ENCODE results near the gene MAD2L1BP.
"Not testable (repeated sequence)": the region's sequence is repeated elsewhere in the genome, so short reads cannot be mapped to it uniquely, and the experiment has no call there.

Gene MAD2L1BP

DNA sequence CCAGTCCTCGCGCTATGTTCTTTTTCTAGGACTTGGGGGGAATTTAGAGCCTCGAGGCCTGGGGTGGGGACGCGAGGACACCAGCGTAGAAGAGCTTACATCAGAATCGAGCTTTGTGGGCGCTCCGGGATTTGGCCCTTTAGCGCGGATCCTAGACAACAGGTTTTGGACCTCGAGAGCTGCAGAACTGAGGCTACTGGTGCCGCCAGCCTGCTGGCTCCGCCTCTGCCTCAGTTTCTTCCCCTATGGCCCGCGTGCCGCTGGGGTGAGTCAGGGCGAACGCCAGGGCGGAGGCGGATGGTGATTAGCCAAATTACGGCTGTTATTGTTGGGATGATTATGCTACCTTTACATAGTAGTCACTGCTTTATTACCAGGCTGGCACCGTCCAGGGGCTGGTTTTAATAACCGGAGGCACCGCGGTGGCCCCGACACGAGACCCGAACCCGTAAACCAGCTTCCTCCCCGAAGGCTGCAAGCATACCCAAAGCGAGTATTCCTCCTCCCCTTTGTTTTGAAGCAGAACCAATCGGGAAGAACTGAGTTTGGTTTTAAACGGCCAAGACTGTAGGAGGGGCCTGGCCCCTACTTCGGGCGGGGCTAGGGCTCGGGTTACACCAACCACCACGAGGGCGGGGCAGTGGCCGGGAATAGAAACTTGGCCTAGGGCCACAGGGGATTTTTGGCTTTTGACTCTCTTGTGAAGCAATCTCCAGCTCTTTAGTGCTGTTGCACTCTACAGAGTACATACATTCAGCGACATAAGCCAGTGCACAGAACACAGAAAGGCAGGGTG lies 5.9 kb upstream of the MAD2L1BP start:
- peak overlapping the region in 1 of 2 experiments; percentile 97 for H3K14ac ChIP-seq (ENCODE audit: low read length in 2 of 2)

GRCh38 chr6:43630980-43631619 lies 4.5 kb upstream of the MAD2L1BP start:
- no peak overlapping the region for H2BK12ac ChIP-seq (ENCODE audit: low read length in 2 of 2)
- peak overlapping the region in 1 of 2 experiments; percentile 64 for H3K18ac ChIP-seq (ENCODE audit: low read depth in 1 of 2, low read length in 2 of 2)
- peak overlapping the region; percentile 12 for H4K8ac ChIP-seq (ENCODE audit: low read length)
- H3K9me3 ChIP-seq (ENCODE audit: control insufficient read depth, low read length) = no peaks in the 10 kb centered on the region
- peak overlapping the region; percentile 17 for H2BK15ac ChIP-seq (ENCODE audit: low read depth, poor library complexity, severe bottlenecking)
- H2BK5ac ChIP-seq (ENCODE audit: low read depth, low read length, poor library complexity, severe bottlenecking) = no peak overlapping the region
- H3K36me3 ChIP-seq (ENCODE audit: control insufficient read depth in 1 of 2, insufficient read depth in 2 of 2, low read depth in 1 of 2, low read length in 2 of 2) = peaks cover 2 to 3% of the 10 kb centered on the region in 2 experiments
- no peak overlapping the region for H4K91ac ChIP-seq (ENCODE audit: low read length)
- H3K79me1 ChIP-seq (replicated peaks; ENCODE audit: low read length, poor library complexity, severe bottlenecking) = peaks cover 3% of the 10 kb centered on the region
- H3K4me2 ChIP-seq (ENCODE audit: low read length, poor library complexity, severe bottlenecking) = no peak overlapping the region
- H3K14ac ChIP-seq (ENCODE audit: low read length in 2 of 2) = no peak overlapping the region
- H2AFZ ChIP-seq (ENCODE audit: low read depth, low read length) = peak overlapping the region; percentile 1
- H3K27ac ChIP-seq (ENCODE audit: low read length, poor library complexity, severe bottlenecking) = no peak overlapping the region
- no peak overlapping the region for H2BK120ac ChIP-seq (ENCODE audit: low read depth, low read length)
- WGBS = 100% methylated on average over 1 of the region's 1 CpG
- H3K4ac ChIP-seq (ENCODE audit: low read depth in 1 of 2, low read length in 2 of 2) = peak overlapping the region in 1 of 2 experiments; percentile 74
- peaks cover 20% of the 10 kb centered on the region for H3K4me1 ChIP-seq (ENCODE audit: control insufficient read depth, insufficient read depth, low read depth, low read length)
- no peak overlapping the region for H3K4me3 ChIP-seq (ENCODE audit: insufficient read depth in 1 of 2, low read depth in 1 of 2, low read length in 2 of 2)
- no peaks in the 10 kb centered on the region for H3K27me3 ChIP-seq (ENCODE audit: control insufficient read depth in 1 of 2, insufficient read depth in 1 of 2, low read length in 2 of 2)
- H3K23ac ChIP-seq (ENCODE audit: low read length in 2 of 2) = no peak overlapping the region
- peak overlapping the region; percentile 16 for H2AK5ac ChIP-seq (ENCODE audit: low read length, severe bottlenecking)
- DNase-seq = no peak
- no peak overlapping the region for H3K9ac ChIP-seq (ENCODE audit: low read length)

More for the DNA sequence above, 5.9 kb upstream of the MAD2L1BP start:
- H2BK120ac ChIP-seq (ENCODE audit: low read depth, low read length) = peak overlapping the region; percentile 74
- H4K8ac ChIP-seq (ENCODE audit: low read length) = peak overlapping the region; percentile 87
- peaks cover 15% of the 10 kb centered on the region for H3K79me1 ChIP-seq (replicated peaks; ENCODE audit: low read length, poor library complexity, severe bottlenecking)
- H4K91ac ChIP-seq (ENCODE audit: low read length) = peak overlapping the region; percentile 85
- H3K23ac ChIP-seq (ENCODE audit: low read length in 2 of 2) = no peak overlapping the region
- H3K9ac ChIP-seq (ENCODE audit: low read length) = peak overlapping the region; percentile 94
- peaks cover 16 to 17% of the 10 kb centered on the region in 2 experiments for H3K36me3 ChIP-seq (ENCODE audit: control insufficient read depth in 1 of 2, insufficient read depth in 2 of 2, low read depth in 1 of 2, low read length in 2 of 2)
- no peak overlapping the region for H2BK5ac ChIP-seq (ENCODE audit: low read depth, low read length, poor library complexity, severe bottlenecking)
- peak overlapping the region; percentile 7 for H2AFZ ChIP-seq (ENCODE audit: low read depth, low read length)
- H3K9me3 ChIP-seq (ENCODE audit: control insufficient read depth, low read length) = no peaks in the 10 kb centered on the region
- peak overlapping the region; percentile 97 to 100 for H3K4ac ChIP-seq (ENCODE audit: low read depth in 1 of 2, low read length in 2 of 2)
- peak overlapping the region; percentile 29 for H2AK5ac ChIP-seq (ENCODE audit: low read length, severe bottlenecking)
- H3K27me3 ChIP-seq (ENCODE audit: control insufficient read depth in 1 of 2, insufficient read depth in 1 of 2, low read length in 2 of 2) = no peaks in the 10 kb centered on the region
- H3K4me3 ChIP-seq (ENCODE audit: insufficient read depth in 1 of 2, low read depth in 1 of 2, low read length in 2 of 2) = peak overlapping the region; percentile 65 to 87
- H2BK15ac ChIP-seq (ENCODE audit: low read depth, poor library complexity, severe bottlenecking) = peak overlapping the region; percentile 89
- peaks cover 16% of the 10 kb centered on the region for H3K4me1 ChIP-seq (ENCODE audit: control insufficient read depth, insufficient read depth, low read depth, low read length)
- peak overlapping the region; percentile 96 for H3K27ac ChIP-seq (ENCODE audit: low read length, poor library complexity, severe bottlenecking)
- H3K18ac ChIP-seq (ENCODE audit: low read depth in 1 of 2, low read length in 2 of 2) = peak overlapping the region; percentile 96 to 99
- DNase-seq = peak; percentile 99
- WGBS = under 1% methylated on average over 34 of the region's 41 CpGs
- H3K4me2 ChIP-seq (ENCODE audit: low read length, poor library complexity, severe bottlenecking) = peak overlapping the region; percentile 91
- H2BK12ac ChIP-seq (ENCODE audit: low read length in 2 of 2) = peak overlapping the region; percentile 12 to 75

DNA sequence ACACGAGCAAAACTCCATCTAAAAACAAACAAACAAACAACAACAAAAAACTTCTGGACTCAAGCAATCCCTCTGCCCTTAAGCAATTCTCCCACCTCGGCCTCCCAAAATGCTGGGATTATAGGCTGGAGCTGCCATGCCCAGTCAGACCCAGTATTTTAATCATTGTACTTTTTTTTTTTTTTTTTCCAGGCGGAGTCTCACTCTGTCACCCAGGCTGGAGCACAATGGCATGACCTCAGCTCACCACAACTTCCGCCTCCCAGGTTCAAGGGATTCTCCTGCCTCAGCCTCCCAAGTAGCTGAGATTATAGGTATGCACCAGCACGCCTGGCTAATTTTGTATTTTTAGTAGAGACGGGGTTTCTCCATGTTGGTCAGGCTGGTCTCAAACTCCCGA lies 2.6 kb upstream of the MAD2L1BP start:
- not testable (repeated sequence) for H3K27ac ChIP-seq (ENCODE audit: low read length, poor library complexity, severe bottlenecking); H3K4me3 ChIP-seq (ENCODE audit: insufficient read depth in 1 of 2, low read depth in 1 of 2, low read length in 2 of 2); H2BK12ac ChIP-seq (ENCODE audit: low read length in 2 of 2); H3K79me1 ChIP-seq (replicated peaks; ENCODE audit: low read length, poor library complexity, severe bottlenecking); DNase-seq; H3K9me3 ChIP-seq (ENCODE audit: control insufficient read depth, low read length); H3K4me2 ChIP-seq (ENCODE audit: low read length, poor library complexity, severe bottlenecking); H3K14ac ChIP-seq (ENCODE audit: low read length in 2 of 2); H2BK15ac ChIP-seq (ENCODE audit: low read depth, poor library complexity, severe bottlenecking); H3K4ac ChIP-seq (ENCODE audit: low read depth in 1 of 2, low read length in 2 of 2); H3K23ac ChIP-seq (ENCODE audit: low read length in 2 of 2); H2BK120ac ChIP-seq (ENCODE audit: low read depth, low read length); H4K8ac ChIP-seq (ENCODE audit: low read length); H2AFZ ChIP-seq (ENCODE audit: low read depth, low read length); H4K91ac ChIP-seq (ENCODE audit: low read length); H3K18ac ChIP-seq (ENCODE audit: low read depth in 1 of 2, low read length in 2 of 2); H3K9ac ChIP-seq (ENCODE audit: low read length); H3K27me3 ChIP-seq (ENCODE audit: control insufficient read depth in 1 of 2, insufficient read depth in 1 of 2, low read length in 2 of 2); H2AK5ac ChIP-seq (ENCODE audit: low read length, severe bottlenecking); H2BK5ac ChIP-seq (ENCODE audit: low read depth, low read length, poor library complexity, severe bottlenecking)
- peaks cover 21% of the 10 kb centered on the region for H3K4me1 ChIP-seq (ENCODE audit: control insufficient read depth, insufficient read depth, low read depth, low read length)
- 84% methylated on average over 7 of the region's 7 CpGs for WGBS
- H3K36me3 ChIP-seq (ENCODE audit: control insufficient read depth in 1 of 2, insufficient read depth in 2 of 2, low read depth in 1 of 2, low read length in 2 of 2) = peaks cover 8 to 11% of the 10 kb centered on the region in 2 experiments

- no peak overlapping the region for H2AK5ac ChIP-seq (ENCODE audit: low read length, severe bottlenecking)
- H3K4me1 ChIP-seq (ENCODE audit: control insufficient read depth, insufficient read depth, low read depth, low read length) = peaks cover 18% of the 10 kb centered on the region
- H2AFZ ChIP-seq (ENCODE audit: low read depth, low read length) = no peak overlapping the region
- no peak overlapping the region for H3K14ac ChIP-seq (ENCODE audit: low read length in 2 of 2)
- H3K4me3 ChIP-seq (ENCODE audit: insufficient read depth in 1 of 2, low read depth in 1 of 2, low read length in 2 of 2) = peak overlapping the region in 1 of 2 experiments; percentile 92
- H3K79me1 ChIP-seq (replicated peaks; ENCODE audit: low read length, poor library complexity, severe bottlenecking) = peaks cover 6% of the 10 kb centered on the region
- H2BK12ac ChIP-seq (ENCODE audit: low read length in 2 of 2) = peak overlapping the region in 1 of 2 experiments; percentile 90
- H3K4me2 ChIP-seq (ENCODE audit: low read length, poor library complexity, severe bottlenecking) = no peak overlapping the region
- peaks cover 13 to 21% of the 10 kb centered on the region in 2 experiments for H3K36me3 ChIP-seq (ENCODE audit: control insufficient read depth in 1 of 2, insufficient read depth in 2 of 2, low read depth in 1 of 2, low read length in 2 of 2)
- no peak overlapping the region for H3K27ac ChIP-seq (ENCODE audit: low read length, poor library complexity, severe bottlenecking)
- WGBS = 95% methylated on average over 9 of the region's 9 CpGs
- H3K18ac ChIP-seq (ENCODE audit: low read depth in 1 of 2, low read length in 2 of 2) = no peak overlapping the region
- no peak for DNase-seq
- peak overlapping the region; percentile 93 for H4K8ac ChIP-seq (ENCODE audit: low read length)
- H2BK15ac ChIP-seq (ENCODE audit: low read depth, poor library complexity, severe bottlenecking) = no peak overlapping the region
- no peak overlapping the region for H2BK5ac ChIP-seq (ENCODE audit: low read depth, low read length, poor library complexity, severe bottlenecking)
- no peak overlapping the region for H3K4ac ChIP-seq (ENCODE audit: low read depth in 1 of 2, low read length in 2 of 2)
- peak overlapping the region; percentile 96 for H3K9ac ChIP-seq (ENCODE audit: low read length)
- H3K23ac ChIP-seq (ENCODE audit: low read length in 2 of 2) = no peak overlapping the region
- no peak overlapping the region for H4K91ac ChIP-seq (ENCODE audit: low read length)
- H2BK120ac ChIP-seq (ENCODE audit: low read depth, low read length) = no peak overlapping the region
- no peaks in the 10 kb centered on the region for H3K27me3 ChIP-seq (ENCODE audit: control insufficient read depth in 1 of 2, insufficient read depth in 1 of 2, low read length in 2 of 2)
- no peaks in the 10 kb centered on the region for H3K9me3 ChIP-seq (ENCODE audit: control insufficient read depth, low read length)
Measured at GRCh38 chr6:43634702-43635303, 837 bp upstream of the MAD2L1BP start.
